SIG-M5 (cell line): ENCODE measurements around the gene EQTN.
"Not testable (repeated sequence)": the region's sequence is repeated elsewhere in the genome, so short reads cannot be mapped to it uniquely, and the experiment has no call there.

Source experiments
- DNase-seq: peaks from one replicate; lab custom pipeline; 2025; lab: John Stamatoyannopoulos, UW

Gene EQTN

DNA sequence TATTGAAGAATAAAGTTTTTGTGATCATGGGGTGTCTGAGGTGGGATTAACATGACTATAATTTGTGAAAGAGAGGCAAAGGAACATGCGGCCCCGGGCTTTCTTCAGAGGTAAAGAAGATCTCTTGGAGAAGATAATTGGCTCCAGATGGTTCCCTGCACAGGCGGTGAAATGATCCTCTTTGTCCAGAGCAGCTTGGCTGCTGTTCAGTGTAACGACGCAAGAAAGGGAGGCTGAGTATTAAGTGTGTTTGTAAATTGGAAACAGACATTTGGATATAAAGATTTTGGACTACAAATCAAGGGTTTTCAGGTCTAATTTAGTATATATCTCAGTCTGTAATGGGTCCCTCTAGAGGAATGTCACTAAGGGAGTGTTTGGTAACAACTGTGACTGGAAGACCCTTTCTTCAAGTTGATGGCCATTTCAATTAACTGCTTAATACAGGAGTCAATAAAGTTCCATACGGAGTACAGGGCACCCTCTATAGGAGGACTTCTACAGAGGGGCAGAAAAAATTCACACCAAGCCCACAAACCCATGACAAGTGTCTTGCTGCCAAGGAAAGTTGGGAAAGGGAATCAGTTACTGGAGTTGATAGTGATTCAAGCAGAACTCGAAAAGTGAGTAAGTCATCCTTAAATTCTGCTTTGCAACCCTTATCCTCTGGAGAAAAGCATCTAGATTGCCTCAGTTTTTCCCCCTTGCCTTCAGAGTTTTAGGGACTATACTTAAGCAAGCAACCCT, 4.1 kb downstream of the EQTN start:
- no peak for DNase-seq

DNA sequence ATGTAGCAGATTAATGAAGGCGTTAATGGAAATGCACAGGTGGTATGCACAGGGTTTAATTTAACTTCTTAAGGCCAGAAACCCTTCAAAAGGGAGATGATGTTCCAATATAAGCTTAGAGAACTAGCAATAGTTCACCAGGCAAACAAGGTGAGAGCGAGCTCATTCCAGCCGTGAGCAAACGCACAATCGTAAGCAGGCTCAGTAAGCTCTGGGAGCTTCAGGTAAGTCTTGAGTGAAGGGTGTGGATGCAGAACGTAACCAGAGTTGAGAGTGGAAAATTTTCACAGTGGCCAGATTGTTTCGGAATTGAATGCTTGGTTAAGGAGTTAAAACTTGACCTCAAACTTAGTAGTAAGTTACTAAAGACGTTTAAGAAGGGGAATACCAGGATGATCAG, 5.7 kb downstream of the EQTN start:
- no peak for DNase-seq

DNA sequence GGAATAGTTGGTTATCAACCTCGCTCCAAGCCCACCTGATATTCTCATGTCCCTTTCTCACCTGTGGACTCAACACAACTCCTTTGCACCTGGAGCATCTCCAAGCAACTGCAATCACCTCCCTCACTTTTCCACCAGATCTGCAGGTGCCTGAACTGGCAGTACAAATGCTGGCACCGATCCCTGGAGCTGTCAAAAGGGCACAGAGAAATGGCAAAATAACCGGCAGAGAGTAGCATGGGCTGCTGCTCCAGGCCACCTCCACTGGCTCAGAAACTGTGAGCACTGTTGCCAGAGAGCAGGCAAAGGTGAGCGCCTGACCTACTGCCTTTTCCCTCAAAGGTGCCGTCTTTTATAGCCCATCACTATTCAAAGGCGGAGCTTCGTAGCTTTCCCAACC, 14.7 kb downstream of the EQTN start:
- DNase-seq, result no peak

DNA sequence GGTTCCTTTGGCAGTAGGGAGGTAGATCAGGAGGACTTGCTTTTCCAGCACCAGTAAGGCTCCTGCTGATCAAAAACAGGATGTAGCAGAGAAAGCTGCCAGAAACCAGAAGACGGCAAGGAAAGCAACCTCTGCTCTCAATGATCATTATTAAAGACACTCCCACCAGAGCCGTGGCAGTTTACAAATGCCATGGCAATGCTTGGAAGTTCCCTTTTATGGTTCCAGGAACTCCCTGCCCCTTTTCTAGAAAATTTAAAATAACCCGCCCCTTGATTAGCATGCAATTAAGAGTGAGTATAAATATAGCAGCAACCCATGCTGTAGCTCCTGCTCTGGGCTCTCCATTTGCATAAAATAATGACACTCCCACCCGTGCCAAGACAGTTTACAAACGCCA, 16.1 kb downstream of the EQTN start:
- DNase-seq, result no peak

DNA sequence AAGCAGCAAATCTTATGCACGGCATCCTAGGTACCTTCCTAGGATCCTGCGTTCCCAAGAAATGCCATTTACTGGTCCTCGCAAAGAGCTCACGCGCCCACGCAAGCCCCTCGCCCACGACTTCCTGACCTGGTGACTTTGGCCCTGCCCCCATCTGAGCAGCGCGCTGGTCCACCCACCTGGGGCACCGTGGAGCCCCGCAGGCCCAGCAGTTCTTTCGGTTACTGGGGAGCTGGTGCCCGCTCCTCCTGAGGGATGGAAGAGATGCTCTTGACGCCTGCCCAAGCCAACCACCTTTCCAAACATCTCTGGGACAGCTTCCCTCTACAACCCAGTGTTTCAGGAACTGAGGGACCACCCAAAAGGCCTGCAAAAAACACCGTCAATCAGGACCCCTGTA, 16.7 kb downstream of the EQTN start:
- no peak for DNase-seq

DNA sequence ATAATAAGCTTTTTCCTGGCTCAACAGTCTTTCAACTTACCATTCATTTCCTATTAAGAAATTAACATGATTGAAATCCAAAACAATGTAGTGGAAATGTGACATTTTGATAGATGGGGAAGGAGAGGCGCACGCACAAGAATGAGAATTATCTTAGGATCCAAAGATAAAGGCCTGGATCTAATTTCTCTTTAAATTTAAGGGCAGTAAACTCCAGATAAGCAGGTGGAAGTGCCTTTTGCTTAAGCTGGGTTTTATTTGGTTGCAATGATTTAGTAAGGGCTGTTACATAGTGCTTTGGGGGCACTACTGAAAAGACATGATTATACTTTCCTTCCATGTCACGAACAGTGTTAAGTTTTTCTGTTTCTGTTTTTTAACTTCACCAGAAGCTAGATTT, 17.3 kb downstream of the EQTN start:
- no peak for DNase-seq

DNA sequence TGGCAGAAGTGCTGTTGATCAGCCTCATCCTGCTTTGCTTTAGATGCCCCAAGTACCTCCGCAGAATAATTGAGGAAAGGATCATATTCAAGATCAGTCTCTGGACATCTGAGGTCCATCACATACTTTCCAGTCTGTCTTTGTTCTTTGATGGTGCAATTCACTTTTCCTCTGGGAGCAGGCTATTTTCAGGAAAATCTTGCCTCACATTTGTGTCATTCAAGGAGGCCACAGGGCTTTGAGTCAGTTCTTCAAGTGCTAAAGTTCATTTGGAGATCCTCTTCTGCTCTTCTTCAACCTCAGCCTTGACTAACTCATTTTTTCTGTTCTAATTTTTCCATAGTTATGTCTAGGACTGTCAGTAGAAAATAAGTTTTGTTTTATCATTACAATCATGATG, 18.6 kb downstream of the EQTN start:
- DNase-seq, result no peak

DNA sequence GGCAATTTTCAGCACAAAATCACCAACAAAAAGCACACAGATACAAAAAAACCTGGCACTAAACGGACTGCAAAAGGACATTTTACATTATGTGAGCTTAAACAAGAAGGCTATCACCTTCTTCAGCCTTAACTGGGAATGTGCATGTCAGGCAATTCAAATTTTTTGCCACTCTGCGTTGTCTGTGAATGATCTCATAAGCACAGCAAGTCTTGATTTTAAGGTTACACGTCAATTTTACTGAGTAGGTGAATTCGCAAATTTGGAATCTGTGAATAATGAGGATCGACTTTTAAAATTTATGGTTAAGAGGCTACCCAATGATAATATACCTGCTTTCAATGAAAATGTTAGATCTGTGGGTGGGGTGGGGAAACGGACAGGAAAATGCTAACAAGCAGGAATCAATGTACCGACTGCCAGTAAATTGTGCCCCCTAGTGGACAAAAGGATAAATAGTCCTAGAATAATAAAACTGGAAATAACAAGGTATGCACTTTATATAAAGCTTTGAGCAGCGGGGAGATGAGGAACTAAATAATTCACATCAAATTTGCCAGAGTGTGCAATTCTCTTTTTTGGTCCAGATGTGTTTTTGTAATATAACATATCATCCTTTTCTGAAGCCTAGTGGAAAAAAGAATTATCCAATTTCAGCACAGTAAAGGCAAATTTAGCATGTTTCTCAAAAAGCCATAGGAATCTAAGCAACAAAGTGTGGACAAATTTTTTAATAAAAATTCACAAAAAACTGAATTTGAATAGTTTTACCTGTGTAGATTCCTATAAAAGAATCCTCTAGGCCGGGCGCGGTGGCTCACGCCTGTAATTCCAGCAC, 20.5 kb downstream of the EQTN start:
- DNase-seq, result no peak

DNA sequence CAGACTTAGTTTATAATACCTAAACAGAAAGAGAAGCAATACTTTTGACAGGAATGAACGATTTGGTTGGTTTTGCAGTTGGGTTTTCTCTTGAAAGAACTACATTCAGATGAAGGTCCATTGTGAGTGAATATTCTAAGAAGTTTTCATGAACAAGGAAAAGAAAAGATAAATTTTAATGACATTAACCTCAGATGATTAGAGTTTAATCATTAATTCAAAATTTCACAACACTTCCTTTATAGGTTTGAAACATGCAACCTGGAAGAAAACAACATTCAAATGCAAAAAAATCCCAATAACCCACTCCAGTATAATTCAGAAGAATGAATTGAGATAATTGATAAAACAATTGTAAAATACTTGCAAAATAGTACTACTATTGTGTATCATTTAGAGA, 23.8 kb downstream of the EQTN start:
- no peak for DNase-seq

DNA sequence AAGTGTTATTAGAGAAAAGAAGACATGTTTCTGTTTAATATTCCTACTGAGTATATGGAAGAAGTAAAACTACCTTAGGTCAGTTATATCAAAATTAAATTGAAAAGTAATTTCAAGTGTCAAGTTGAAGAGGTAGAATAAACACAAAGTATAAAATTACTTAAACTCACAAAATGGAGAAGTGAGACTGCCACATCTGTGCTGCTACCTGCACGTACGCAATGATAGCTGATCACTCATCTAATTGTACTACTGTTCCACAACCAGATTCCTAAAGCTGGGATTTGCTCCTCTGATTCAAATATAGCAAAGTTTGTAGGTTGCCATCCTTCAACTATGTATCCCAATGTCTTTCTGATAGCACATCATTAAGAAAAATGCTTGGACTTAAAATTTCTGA, 24.8 kb downstream of the EQTN start:
- no peak for DNase-seq

DNA sequence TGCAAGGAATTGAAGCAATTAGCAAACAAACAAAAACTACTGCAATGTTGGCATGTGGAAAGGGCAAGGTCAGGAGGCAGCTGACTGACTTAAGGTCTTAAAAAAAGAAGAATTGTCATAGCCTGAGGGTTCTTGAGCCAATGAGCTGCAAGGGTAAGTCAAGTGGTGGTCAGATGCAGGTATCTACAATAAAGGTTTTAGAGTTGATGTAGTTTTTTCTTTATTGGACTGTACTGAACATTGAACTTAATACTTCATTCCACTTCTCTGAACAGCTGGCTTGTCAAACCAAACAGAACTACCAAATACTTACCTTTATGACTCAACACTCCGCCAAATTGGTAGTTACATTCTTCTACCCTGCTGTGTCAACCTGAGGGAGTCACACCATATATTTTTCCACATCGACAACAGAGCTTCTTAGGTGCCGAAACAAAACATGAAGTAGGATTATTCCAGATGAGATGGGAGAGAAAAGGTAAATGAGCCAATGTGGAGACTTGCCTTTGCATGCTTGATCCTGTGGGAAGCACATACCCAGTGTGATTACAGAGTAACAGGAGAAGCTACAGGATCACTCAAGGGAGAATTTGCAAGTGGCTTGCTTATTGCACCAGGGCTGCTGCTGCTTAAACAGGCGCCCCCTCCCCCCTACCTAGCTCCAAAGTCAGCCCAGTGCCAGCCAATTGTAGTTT, 35.3 kb downstream of the EQTN start:
- DNase-seq, result no peak

DNA sequence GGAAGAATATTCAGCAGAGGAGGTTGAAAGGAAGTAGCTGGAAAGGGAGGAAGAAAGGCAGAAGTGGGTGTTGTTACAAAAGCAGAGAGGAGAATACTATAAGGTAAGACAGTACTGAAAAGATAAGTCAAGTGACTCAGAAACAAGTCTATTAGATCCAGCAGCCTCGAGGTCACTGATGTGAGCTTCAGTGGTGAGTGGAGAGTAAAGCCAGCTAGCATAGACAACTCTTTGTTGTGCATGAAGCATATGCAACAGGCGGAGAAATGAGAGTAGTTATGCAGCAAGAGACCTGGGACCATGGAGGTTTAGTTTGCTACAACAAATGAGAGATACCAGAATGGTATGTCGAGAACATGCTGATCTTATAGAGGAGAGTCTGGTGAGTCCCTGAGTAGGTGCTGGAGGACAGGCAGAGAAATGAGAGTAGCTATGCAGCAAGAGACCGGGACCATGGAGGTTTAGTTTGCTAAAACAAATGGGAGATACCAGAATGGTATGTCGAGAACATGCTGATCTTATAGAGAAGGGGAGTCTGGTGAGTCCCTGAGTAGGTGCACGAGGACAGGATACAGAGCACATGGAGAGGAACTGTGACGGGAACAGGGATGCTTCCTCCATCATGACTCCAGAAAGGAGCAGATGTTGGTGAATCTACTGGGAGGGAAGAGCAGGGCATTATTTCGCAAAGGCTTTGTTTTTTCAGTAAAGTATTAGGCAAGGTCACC, 36.0 kb downstream of the EQTN start:
- no peak for DNase-seq

DNA sequence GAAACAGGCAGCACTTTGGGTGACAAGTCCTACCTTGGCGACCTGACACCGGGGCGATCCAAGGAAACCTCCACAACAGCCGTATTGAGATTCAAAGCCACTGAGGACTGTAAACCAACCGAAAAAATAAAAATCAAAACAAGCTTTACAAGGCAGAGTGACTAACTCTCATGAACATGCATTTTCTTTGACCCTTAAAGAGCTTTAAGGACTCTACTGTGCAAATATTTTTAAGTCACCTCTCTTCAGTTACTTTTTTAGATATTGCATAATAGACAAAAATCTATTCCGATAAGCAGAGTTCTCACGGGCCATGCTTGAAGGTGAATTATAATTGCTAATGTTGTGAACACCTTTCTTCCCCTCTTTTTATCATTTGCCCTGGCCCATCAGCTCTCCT, 38.3 kb downstream of the EQTN start:
- no peak for DNase-seq

DNA sequence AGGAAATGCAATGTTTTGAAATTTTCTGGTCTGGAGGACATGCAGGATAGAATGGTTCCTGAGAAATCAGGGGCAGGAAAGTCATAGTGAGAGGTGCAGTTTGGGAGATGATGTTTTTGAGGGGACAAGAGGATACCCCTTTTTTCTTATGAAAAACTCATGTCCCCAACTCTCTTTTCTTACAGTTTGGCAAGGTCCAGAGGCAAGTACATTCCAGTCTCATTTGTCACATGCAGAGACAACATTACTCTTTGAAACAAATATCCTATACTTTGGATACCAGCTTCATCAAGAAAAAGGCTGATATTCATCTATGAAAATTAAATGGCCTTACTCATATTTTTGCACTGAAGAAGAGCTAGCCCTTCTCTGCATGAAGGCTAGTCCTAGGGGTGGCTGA, 48.2 kb downstream of the EQTN start:
- no peak for DNase-seq

DNA sequence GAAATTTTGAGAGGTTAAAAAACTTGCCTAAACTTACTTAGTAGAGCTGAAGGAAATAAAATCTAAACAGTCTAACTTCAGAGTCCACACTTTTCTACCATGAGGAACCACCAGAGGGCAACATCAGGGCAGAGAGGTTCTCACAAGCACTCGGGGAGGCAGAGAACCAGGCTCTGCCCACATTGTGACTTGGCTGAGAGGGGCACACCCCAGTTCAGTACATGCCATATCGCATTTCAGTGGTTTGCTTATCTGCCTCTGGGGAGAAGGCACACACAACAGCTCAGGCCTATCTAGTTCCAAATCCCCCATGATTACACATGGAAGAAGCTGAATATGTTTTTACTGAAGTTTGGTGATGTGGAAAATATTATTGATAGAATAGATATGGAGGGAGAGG, 49.2 kb downstream of the EQTN start:
- no peak for DNase-seq

DNA sequence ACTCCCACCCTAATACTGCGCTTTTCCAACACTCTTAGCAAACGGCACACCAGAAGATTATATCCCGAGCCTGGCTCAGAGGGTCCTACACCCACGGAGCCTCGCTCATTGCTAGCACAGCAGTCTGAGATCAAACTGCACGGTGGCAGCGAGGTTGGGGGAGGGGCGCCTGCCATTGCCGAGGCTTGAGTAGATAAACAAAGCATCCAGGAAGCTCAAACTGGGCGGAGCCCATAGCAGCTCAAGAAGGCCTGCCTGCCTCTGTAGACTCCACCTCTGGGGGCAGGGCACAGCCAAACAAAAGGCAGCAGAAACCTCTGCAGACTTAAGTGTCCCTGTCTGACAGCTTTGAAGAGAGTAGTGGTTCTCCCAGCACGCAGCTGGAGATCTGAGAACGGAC, 57.3 kb downstream of the EQTN start:
- DNase-seq, result not testable (repeated sequence)
